GM18505 (cell line): ENCODE measurements around the gene HSPA13.

Experiments used
- ATAC-seq: cut with Tn5 transposase; IDR thresholded peaks from one replicate; pipeline ENCODE4 v1.9.1; 2021; ENCODE audit not compliant: unreplicated experiment
- POLR2A ChIP-seq: IDR thresholded peaks from 4 replicates; pipeline ENCODE4 v1.6.1; 2011; ENCODE audit warnings: borderline replicate concordance; ENCODE audit not compliant: insufficient read depth, insufficient read length; ENCODE audit errors: extremely low read depth

HSPA13 gene

GRCh38 chr21:14382835-14383595 is at the start of gene HSPA13:
Gene HSPA13 (minus strand): TSS chr21:14383146. CDS start chr21:14383119, 27 bp downstream.
- ATAC-seq = peak; percentile 98
- TF ChIP-seq POLR2A = peak; percentile 79

GRCh38 chr21:14418920-14419319 is 36.0 kb upstream of the HSPA13 start:
- no peak for TF ChIP-seq POLR2A
- no peak for ATAC-seq

GRCh38 chr21:14414932-14415508 is 32.1 kb upstream of the HSPA13 start:
- TF ChIP-seq POLR2A = no peak
- ATAC-seq = no peak

GRCh38 chr21:14405962-14406361 is 23.0 kb upstream of the HSPA13 start:
- TF ChIP-seq POLR2A = no peak
- ATAC-seq = no peak

- no peak for ATAC-seq
- TF ChIP-seq POLR2A = no peak
These were observed 22.3 kb upstream of the HSPA13 start for GRCh38 chr21:14405225-14405624.

- no peak for ATAC-seq
- TF ChIP-seq POLR2A = no peak
These were observed 20.9 kb upstream of the HSPA13 start for GRCh38 chr21:14403681-14404318.

GRCh38 chr21:14401217-14401616 is 18.3 kb upstream of the HSPA13 start:
- no peak for TF ChIP-seq POLR2A
- no peak for ATAC-seq

GRCh38 chr21:14388282-14388681 is 5.3 kb upstream of the HSPA13 start:
- TF ChIP-seq POLR2A = no peak
- no peak for ATAC-seq

- no peak for TF ChIP-seq POLR2A
- ATAC-seq = no peak
These were observed 1.5 kb upstream of the HSPA13 start for GRCh38 chr21:14384453-14384852.

- TF ChIP-seq POLR2A = no peak
- peak; percentile 32 for ATAC-seq
These were observed 742 bp upstream of the HSPA13 start for GRCh38 chr21:14383596-14384180.

- no peak for ATAC-seq
- no peak for TF ChIP-seq POLR2A
These were observed 486 bp downstream of the HSPA13 start for GRCh38 chr21:14382486-14382834.

GRCh38 chr21:14376854-14377253 is 6.1 kb downstream of the HSPA13 start:
- ATAC-seq = no peak
- no peak for TF ChIP-seq POLR2A

GRCh38 chr21:14366998-14367397 is 15.9 kb downstream of the HSPA13 start:
- TF ChIP-seq POLR2A = no peak
- ATAC-seq = no peak
